ENCODE data around the gene CEP89. TPM values are rescaled to one million over a fixed set of nuclear protein-coding genes. Genes with fewer than 3 reads are reported as not detected.

CEP89 gene
- total RNA-seq, 1 donor from 2014 or later = 32.9 TPM

- no peak overlapping the region for H3K4me3 Mint-ChIP-seq (ENCODE audit: unreplicated experiment)
- no peaks in the 10 kb centered on the region for H3K4me1 Mint-ChIP-seq (ENCODE audit: unreplicated experiment)
- no peaks in the 10 kb centered on the region for H3K27me3 Mint-ChIP-seq (ENCODE audit: unreplicated experiment)
- DNase-seq (ENCODE audit: extremely low spot score, unreplicated experiment) = no peak
- H3K9me3 Mint-ChIP-seq (ENCODE audit: unreplicated experiment) = no peaks in the 10 kb centered on the region
- peaks cover 36% of the 10 kb centered on the region for H3K36me3 Mint-ChIP-seq (ENCODE audit: unreplicated experiment)
- no peak overlapping the region for H3K27ac Mint-ChIP-seq (ENCODE audit: unreplicated experiment)
- TF ChIP-seq CTCF (IDR thresholded peaks at IDR 0.05) = no peak
These were observed 36.1 kb downstream of the CEP89 start for GRCh38 chr19:32935629-32936028.

- no peaks in the 10 kb centered on the region for H3K4me1 Mint-ChIP-seq (ENCODE audit: unreplicated experiment)
- no peaks in the 10 kb centered on the region for H3K27me3 Mint-ChIP-seq (ENCODE audit: unreplicated experiment)
- no peak for DNase-seq (ENCODE audit: extremely low spot score, unreplicated experiment)
- H3K36me3 Mint-ChIP-seq (ENCODE audit: unreplicated experiment) = peaks cover 48% of the 10 kb centered on the region
- peaks cover 3% of the 10 kb centered on the region for H3K9me3 Mint-ChIP-seq (ENCODE audit: unreplicated experiment)
- H3K27ac Mint-ChIP-seq (ENCODE audit: unreplicated experiment) = peak overlapping the region; percentile 57
- TF ChIP-seq CTCF (IDR thresholded peaks at IDR 0.05) = no peak
- no peak overlapping the region for H3K4me3 Mint-ChIP-seq (ENCODE audit: unreplicated experiment)
These were observed 38.2 kb downstream of the CEP89 start for GRCh38 chr19:32933571-32933970.

GRCh38 chr19:32930567-32930966 lies 41.2 kb downstream of the CEP89 start:
- Mint-ChIP-seq H3K4me1 (ENCODE audit: unreplicated experiment) (no peaks in the 10 kb centered on the region), H3K27me3 (ENCODE audit: unreplicated experiment) (no peaks in the 10 kb centered on the region), H3K27ac (ENCODE audit: unreplicated experiment) (no peak overlapping the region), H3K9me3 (ENCODE audit: unreplicated experiment) (peaks cover 8% of the 10 kb centered on the region), H3K36me3 (ENCODE audit: unreplicated experiment) (peaks cover 52% of the 10 kb centered on the region), H3K4me3 (ENCODE audit: unreplicated experiment) (no peak overlapping the region)
- no peak for TF ChIP-seq CTCF (IDR thresholded peaks at IDR 0.05)
- no peak for DNase-seq (ENCODE audit: extremely low spot score, unreplicated experiment)

- no peak for DNase-seq (ENCODE audit: extremely low spot score, unreplicated experiment)
- Mint-ChIP-seq H3K27ac (ENCODE audit: unreplicated experiment) (no peak overlapping the region), H3K27me3 (ENCODE audit: unreplicated experiment) (no peaks in the 10 kb centered on the region), H3K36me3 (ENCODE audit: unreplicated experiment) (peaks cover 50% of the 10 kb centered on the region), H3K9me3 (ENCODE audit: unreplicated experiment) (peaks cover 8% of the 10 kb centered on the region), H3K4me3 (ENCODE audit: unreplicated experiment) (no peak overlapping the region), H3K4me1 (ENCODE audit: unreplicated experiment) (no peaks in the 10 kb centered on the region)
- TF ChIP-seq CTCF (IDR thresholded peaks at IDR 0.05) = no peak
These were observed 43.0 kb downstream of the CEP89 start for GRCh38 chr19:32928806-32929205.

- Mint-ChIP-seq H3K4me3 (ENCODE audit: unreplicated experiment) (no peak overlapping the region), H3K36me3 (ENCODE audit: unreplicated experiment) (peaks cover 38% of the 10 kb centered on the region), H3K9me3 (ENCODE audit: unreplicated experiment) (peaks cover 8% of the 10 kb centered on the region), H3K27ac (ENCODE audit: unreplicated experiment) (no peak overlapping the region), H3K27me3 (ENCODE audit: unreplicated experiment) (no peaks in the 10 kb centered on the region), H3K4me1 (ENCODE audit: unreplicated experiment) (no peaks in the 10 kb centered on the region)
- no peak for DNase-seq (ENCODE audit: extremely low spot score, unreplicated experiment)
- no peak for TF ChIP-seq CTCF (IDR thresholded peaks at IDR 0.05)
These were observed 47.6 kb downstream of the CEP89 start for GRCh38 chr19:32924200-32924599.

Data from osteocyte (in vitro differentiated cells).